OCI-LY7 (cell line): ENCODE measurements around the gene ZBBX.

ENCODE experiments used
- CTCF ChIP-seq: fragments of 200-600 bp; sonication (generic); conservative IDR thresholded peaks from 2 replicates; pipeline ENCODE4 v1.5.1; 2014; ENCODE audit warnings: mild to moderate bottlenecking, antibody characterized with exemption, low read length, moderate library complexity, mixed read lengths
- EZH2phosphoT487 ChIP-seq: fragments of 200-600 bp; sonication (generic); IDR thresholded peaks from 2 replicates; pipeline ENCODE4 v1.6.1; 2018; ENCODE audit warnings: low read depth, borderline replicate concordance, mild to moderate bottlenecking, mixed run types, antibody characterized with exemption, low read length, moderate library complexity, mixed read lengths

DNA sequence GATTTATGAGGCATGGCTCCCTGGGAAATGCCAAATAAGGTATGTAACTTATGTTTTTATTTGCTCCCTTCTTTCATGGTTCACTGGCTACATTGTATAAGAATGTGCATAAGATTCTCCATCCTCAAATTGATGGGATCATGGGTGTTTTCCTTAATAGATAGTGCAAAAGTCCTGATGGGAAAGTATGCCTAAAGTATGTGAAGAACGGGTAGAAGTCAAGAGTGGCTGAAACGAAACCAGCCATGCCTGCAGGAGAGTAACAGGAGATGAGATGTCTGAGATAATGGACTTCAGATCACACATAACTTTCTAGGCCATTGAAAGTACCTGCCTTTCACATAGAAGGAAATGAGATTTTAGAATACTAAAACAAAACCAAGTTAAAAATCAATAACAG, 56.5 kb downstream of the ZBBX start:
- no peak for TF ChIP-seq CTCF
- TF ChIP-seq EZH2phosphoT487 = no peak
